Activated T-helper 17 cell treated with anti-CD3 and anti-CD28 coated beads, Interleukin-2, amount 50 U/mL, for 72 hours (primary cell): ENCODE measurements around the gene NME9. TPM values are rescaled to one million over a fixed set of nuclear protein-coding genes. Genes with fewer than 3 reads are reported as not detected.
A peak's percentile ranks its signal among the peaks of the same experiment; 100 is the strongest.
"Not testable (repeated sequence)": the region's sequence is repeated elsewhere in the genome, so short reads cannot be mapped to it uniquely, and the experiment has no call there.

Experiments
- ATAC-seq: fragments of 150-1000 bp; cut with Tn5 transposase; replicated peaks from 2 replicates; pipeline ENCODE4 v1.10.0; 2021; ENCODE audit warnings: mild to moderate bottlenecking, moderate library complexity
- H3K27ac Mint-ChIP-seq: one replicate; pipeline ENCODE4 v1.8.0; 2022; ENCODE audit warnings: mixed read lengths
- H3K27me3 Mint-ChIP-seq: one replicate; pipeline ENCODE4 v1.8.0; 2022; ENCODE audit warnings: mixed read lengths
- H3K36me3 Mint-ChIP-seq: one replicate; pipeline ENCODE4 v1.8.0; 2022; ENCODE audit warnings: low read depth, mild to moderate bottlenecking, mixed read lengths
- H3K4me1 Mint-ChIP-seq: one replicate; pipeline ENCODE4 v1.8.0; 2022; ENCODE audit warnings: mixed read lengths
- H3K4me3 Mint-ChIP-seq: one replicate; pipeline ENCODE4 v1.8.0; 2022; ENCODE audit warnings: mild to moderate bottlenecking, mixed read lengths
- H3K9me3 Mint-ChIP-seq: one replicate; pipeline ENCODE4 v1.8.0; 2022; ENCODE audit warnings: mixed read lengths
- total RNA-seq, 2 donors: library from RNA; stranded (reverse); gene quantifications; one replicate each; pipeline ENCODE4 v1.2.3, GENCODE V29; 2022

Gene NME9
- 1 to 10 TPM; 1.6 to 6.8 TPM for total RNA-seq

GRCh38 chr3:138329127-138329983 lies at the start of gene NME9:
NME9 (minus strand) TSS chr3:138329851; CDS start chr3:138329335, 516 bp downstream.
- peak within 1 kb of the TSS; percentile 90 for H3K4me3 Mint-ChIP-seq
- no peaks in the 10 kb centered on the region for H3K9me3 Mint-ChIP-seq
- peak; percentile 87 for ATAC-seq
- no peaks in the 10 kb centered on the region for H3K36me3 Mint-ChIP-seq
- H3K27ac Mint-ChIP-seq, result peak within 1 kb of the TSS; percentile 90
- H3K27me3 Mint-ChIP-seq, result no peaks in the 10 kb centered on the region
- H3K4me1 Mint-ChIP-seq, result peaks cover 27% of the 10 kb centered on the region

GRCh38 chr3:138378990-138379389 lies 49.3 kb upstream of the NME9 start:
- no peak for ATAC-seq
- no peak overlapping the region for H3K4me3 Mint-ChIP-seq
- no peaks in the 10 kb centered on the region for H3K36me3 Mint-ChIP-seq

GRCh38 chr3:138378331-138378730 lies 48.7 kb upstream of the NME9 start:
- H3K27me3 Mint-ChIP-seq, result no peaks in the 10 kb centered on the region
- no peaks in the 10 kb centered on the region for H3K4me1 Mint-ChIP-seq
- ATAC-seq, result no peak
- H3K9me3 Mint-ChIP-seq, result no peaks in the 10 kb centered on the region
- no peak overlapping the region for H3K4me3 Mint-ChIP-seq
- H3K36me3 Mint-ChIP-seq, result no peaks in the 10 kb centered on the region
- no peak overlapping the region for H3K27ac Mint-ChIP-seq

More at GRCh38 chr3:138378990-138379389, 49.3 kb upstream of the NME9 start:
- H3K27ac Mint-ChIP-seq, result no peak overlapping the region
- H3K27me3 Mint-ChIP-seq, result peaks cover under 1% of the 10 kb centered on the region
- no peaks in the 10 kb centered on the region for H3K9me3 Mint-ChIP-seq
- H3K4me1 Mint-ChIP-seq, result no peaks in the 10 kb centered on the region

GRCh38 chr3:138377804-138378203 lies 48.2 kb upstream of the NME9 start:
- Mint-ChIP-seq H3K36me3 (no peaks in the 10 kb centered on the region), H3K27me3 (peaks cover 4% of the 10 kb centered on the region), H3K27ac (no peak overlapping the region), H3K4me3 (no peak overlapping the region), H3K9me3 (no peaks in the 10 kb centered on the region), H3K4me1 (no peaks in the 10 kb centered on the region)
- no peak for ATAC-seq

- not testable (repeated sequence) for H3K27me3 Mint-ChIP-seq, H3K27ac Mint-ChIP-seq, H3K36me3 Mint-ChIP-seq, H3K9me3 Mint-ChIP-seq, H3K4me3 Mint-ChIP-seq, H3K4me1 Mint-ChIP-seq, ATAC-seq
These were observed 47.6 kb upstream of the NME9 start for GRCh38 chr3:138377212-138377611.

GRCh38 chr3:138376663-138377062 lies 47.0 kb upstream of the NME9 start:
- ATAC-seq, result no peak
- H3K9me3 Mint-ChIP-seq, result no peaks in the 10 kb centered on the region
- peaks cover under 1% of the 10 kb centered on the region for H3K4me1 Mint-ChIP-seq
- no peaks in the 10 kb centered on the region for H3K36me3 Mint-ChIP-seq
- no peak overlapping the region for H3K27ac Mint-ChIP-seq
- no peak overlapping the region for H3K4me3 Mint-ChIP-seq
- H3K27me3 Mint-ChIP-seq, result peaks cover 10% of the 10 kb centered on the region

- no peaks in the 10 kb centered on the region for H3K9me3 Mint-ChIP-seq
- no peak overlapping the region for H3K4me3 Mint-ChIP-seq
- H3K27ac Mint-ChIP-seq, result no peak overlapping the region
- no peak for ATAC-seq
- peaks cover 8% of the 10 kb centered on the region for H3K4me1 Mint-ChIP-seq
- H3K36me3 Mint-ChIP-seq, result no peaks in the 10 kb centered on the region
- peaks cover 17% of the 10 kb centered on the region for H3K27me3 Mint-ChIP-seq
These were observed 45.8 kb upstream of the NME9 start for GRCh38 chr3:138375447-138375846.

GRCh38 chr3:138374573-138375134 lies 45.0 kb upstream of the NME9 start:
- Mint-ChIP-seq H3K27ac (no peak overlapping the region), H3K27me3 (peaks cover 17% of the 10 kb centered on the region), H3K36me3 (no peaks in the 10 kb centered on the region), H3K9me3 (no peaks in the 10 kb centered on the region), H3K4me1 (peaks cover 8% of the 10 kb centered on the region), H3K4me3 (no peak overlapping the region)
- no peak for ATAC-seq

- Mint-ChIP-seq H3K4me3 (no peak overlapping the region), H3K9me3 (no peaks in the 10 kb centered on the region), H3K36me3 (no peaks in the 10 kb centered on the region), H3K27me3 (peaks cover 17% of the 10 kb centered on the region), H3K4me1 (peaks cover 8% of the 10 kb centered on the region), H3K27ac (no peak overlapping the region)
- no peak for ATAC-seq
These were observed 44.1 kb upstream of the NME9 start for GRCh38 chr3:138373736-138374094.

GRCh38 chr3:138373087-138373735 lies 43.6 kb upstream of the NME9 start:
- H3K36me3 Mint-ChIP-seq, result no peaks in the 10 kb centered on the region
- H3K9me3 Mint-ChIP-seq, result no peaks in the 10 kb centered on the region
- H3K27ac Mint-ChIP-seq, result no peak overlapping the region
- peaks cover 17% of the 10 kb centered on the region for H3K27me3 Mint-ChIP-seq
- ATAC-seq, result no peak
- no peak overlapping the region for H3K4me3 Mint-ChIP-seq
- peaks cover 8% of the 10 kb centered on the region for H3K4me1 Mint-ChIP-seq

GRCh38 chr3:138371070-138371965 lies 41.7 kb upstream of the NME9 start:
- peak; percentile 87 for ATAC-seq
- Mint-ChIP-seq H3K9me3 (no peaks in the 10 kb centered on the region), H3K27me3 (peaks cover 17% of the 10 kb centered on the region), H3K4me1 (peaks cover 8% of the 10 kb centered on the region), H3K27ac (no peak overlapping the region), H3K4me3 (no peak overlapping the region), H3K36me3 (no peaks in the 10 kb centered on the region)

- Mint-ChIP-seq H3K36me3 (no peaks in the 10 kb centered on the region), H3K4me3 (no peak overlapping the region), H3K27ac (no peak overlapping the region), H3K27me3 (peaks cover 17% of the 10 kb centered on the region), H3K9me3 (no peaks in the 10 kb centered on the region), H3K4me1 (peaks cover 8% of the 10 kb centered on the region)
- ATAC-seq, result no peak
These were observed 40.7 kb upstream of the NME9 start for GRCh38 chr3:138370321-138370720.

- Mint-ChIP-seq H3K4me3 (no peak overlapping the region), H3K4me1 (peaks cover 8% of the 10 kb centered on the region), H3K27ac (no peak overlapping the region), H3K9me3 (no peaks in the 10 kb centered on the region), H3K36me3 (no peaks in the 10 kb centered on the region), H3K27me3 (peaks cover 17% of the 10 kb centered on the region)
- no peak for ATAC-seq
These were observed 39.7 kb upstream of the NME9 start for GRCh38 chr3:138369151-138369900.

GRCh38 chr3:138367911-138368310 lies 38.3 kb upstream of the NME9 start:
- peaks cover 8% of the 10 kb centered on the region for H3K4me1 Mint-ChIP-seq
- no peak overlapping the region for H3K4me3 Mint-ChIP-seq
- no peak overlapping the region for H3K27ac Mint-ChIP-seq
- H3K36me3 Mint-ChIP-seq, result no peaks in the 10 kb centered on the region
- peaks cover 14% of the 10 kb centered on the region for H3K27me3 Mint-ChIP-seq
- no peaks in the 10 kb centered on the region for H3K9me3 Mint-ChIP-seq
- no peak for ATAC-seq
